ENCODE data around the gene BMP5. TPM values are rescaled to one million over a fixed set of nuclear protein-coding genes. Genes with fewer than 3 reads are reported as not detected.

Gene BMP5
- total RNA-seq, 1 experiment from 2014 or later = not detected

GRCh38 chr6:55818482-55818881, 56.9 kb downstream of the BMP5 start:
- Histone ChIP-seq H3K9ac (ENCODE audit: low read length) (no peak overlapping the region), H3K4me1 (ENCODE audit: low read length) (no peaks in the 10 kb centered on the region), H4K20me1 (ENCODE audit: insufficient read depth, low read depth, low read length) (no peaks in the 10 kb centered on the region), H3K4me3 (ENCODE audit: low read length) (no peak overlapping the region), H3K79me2 (ENCODE audit: low read length) (no peaks in the 10 kb centered on the region), H2AFZ (ENCODE audit: low read length) (no peak overlapping the region), H3K27ac (ENCODE audit: low read length) (no peak overlapping the region), H3K4me2 (ENCODE audit: low read depth, low read length, poor library complexity, severe bottlenecking) (no peak overlapping the region), H3K9me2 (replicated peaks; ENCODE audit: insufficient read depth, low read length) (no peaks in the 10 kb centered on the region), H3K27me3 (ENCODE audit: low read length) (no peaks in the 10 kb centered on the region), H3K9me3 (ENCODE audit: low read length) (no peaks in the 10 kb centered on the region), H3K36me3 (ENCODE audit: insufficient read depth, low read length) (no peaks in the 10 kb centered on the region)
- no peak for DNase-seq

- H3K36me3 ChIP-seq (ENCODE audit: insufficient read depth, low read length) = no peaks in the 10 kb centered on the region
- H3K27ac ChIP-seq (ENCODE audit: low read length) = no peak overlapping the region
- H3K9me2 ChIP-seq (replicated peaks; ENCODE audit: insufficient read depth, low read length) = no peaks in the 10 kb centered on the region
- no peaks in the 10 kb centered on the region for H4K20me1 ChIP-seq (ENCODE audit: insufficient read depth, low read depth, low read length)
- H3K9me3 ChIP-seq (ENCODE audit: low read length) = no peaks in the 10 kb centered on the region
- H3K9ac ChIP-seq (ENCODE audit: low read length) = no peak overlapping the region
- H3K27me3 ChIP-seq (ENCODE audit: low read length) = no peaks in the 10 kb centered on the region; the same call in 1 of the 2 replicates
- no peaks in the 10 kb centered on the region for H3K79me2 ChIP-seq (ENCODE audit: low read length)
- H3K4me2 ChIP-seq (ENCODE audit: low read depth, low read length, poor library complexity, severe bottlenecking) = no peak overlapping the region
- H3K4me3 ChIP-seq (ENCODE audit: low read length) = no peak overlapping the region
- no peak overlapping the region for H2AFZ ChIP-seq (ENCODE audit: low read length)
- H3K4me1 ChIP-seq (ENCODE audit: low read length) = no peaks in the 10 kb centered on the region
- no peak for DNase-seq
Observed at GRCh38 chr6:55812509-55812908, 62.9 kb downstream of the BMP5 start.

- H2AFZ ChIP-seq (ENCODE audit: low read length) = no peak overlapping the region
- H3K9me2 ChIP-seq (replicated peaks; ENCODE audit: insufficient read depth, low read length) = no peaks in the 10 kb centered on the region
- no peaks in the 10 kb centered on the region for H3K4me1 ChIP-seq (ENCODE audit: low read length)
- H3K4me2 ChIP-seq (ENCODE audit: low read depth, low read length, poor library complexity, severe bottlenecking) = no peak overlapping the region
- no peak overlapping the region for H3K27ac ChIP-seq (ENCODE audit: low read length)
- no peak overlapping the region for H3K4me3 ChIP-seq (ENCODE audit: low read length)
- H4K20me1 ChIP-seq (ENCODE audit: insufficient read depth, low read depth, low read length) = no peaks in the 10 kb centered on the region
- H3K27me3 ChIP-seq (ENCODE audit: low read length) = no peaks in the 10 kb centered on the region; the same call in 1 of the 2 replicates
- no peak for DNase-seq
- no peaks in the 10 kb centered on the region for H3K79me2 ChIP-seq (ENCODE audit: low read length)
- H3K9me3 ChIP-seq (ENCODE audit: low read length) = no peaks in the 10 kb centered on the region
- no peak overlapping the region for H3K9ac ChIP-seq (ENCODE audit: low read length)
- no peaks in the 10 kb centered on the region for H3K36me3 ChIP-seq (ENCODE audit: insufficient read depth, low read length)
Observed at GRCh38 chr6:55811074-55811473, 64.3 kb downstream of the BMP5 start.

GRCh38 chr6:55802259-55802658, 73.1 kb downstream of the BMP5 start:
- no peak overlapping the region for H3K4me2 ChIP-seq (ENCODE audit: low read depth, low read length, poor library complexity, severe bottlenecking)
- no peaks in the 10 kb centered on the region for H4K20me1 ChIP-seq (ENCODE audit: insufficient read depth, low read depth, low read length)
- H3K36me3 ChIP-seq (ENCODE audit: insufficient read depth, low read length) = no peaks in the 10 kb centered on the region
- no peak for DNase-seq
- no peaks in the 10 kb centered on the region for H3K9me2 ChIP-seq (replicated peaks; ENCODE audit: insufficient read depth, low read length)
- H3K27me3 ChIP-seq (ENCODE audit: low read length) = no peaks in the 10 kb centered on the region
- H3K27ac ChIP-seq (ENCODE audit: low read length) = no peak overlapping the region
- H2AFZ ChIP-seq (ENCODE audit: low read length) = no peak overlapping the region
- H3K4me3 ChIP-seq (ENCODE audit: low read length) = no peak overlapping the region
- H3K79me2 ChIP-seq (ENCODE audit: low read length) = no peaks in the 10 kb centered on the region
- H3K4me1 ChIP-seq (ENCODE audit: low read length) = no peaks in the 10 kb centered on the region
- no peak overlapping the region for H3K9ac ChIP-seq (ENCODE audit: low read length)
- no peaks in the 10 kb centered on the region for H3K9me3 ChIP-seq (ENCODE audit: low read length)

- H3K4me3 ChIP-seq (ENCODE audit: low read length) = no peak overlapping the region
- H3K79me2 ChIP-seq (ENCODE audit: low read length) = no peaks in the 10 kb centered on the region
Observed at GRCh38 chr6:55798571-55798970, 76.8 kb downstream of the BMP5 start.

GRCh38 chr6:55794136-55794812, 81.1 kb downstream of the BMP5 start:
- H3K9me2 ChIP-seq (replicated peaks; ENCODE audit: insufficient read depth, low read length) = no peaks in the 10 kb centered on the region
- no peaks in the 10 kb centered on the region for H3K4me1 ChIP-seq (ENCODE audit: low read length)
- DNase-seq = no peak
- no peaks in the 10 kb centered on the region for H3K9me3 ChIP-seq (ENCODE audit: low read length)
- no peak overlapping the region for H3K9ac ChIP-seq (ENCODE audit: low read length)
- no peak overlapping the region for H2AFZ ChIP-seq (ENCODE audit: low read length)
- H3K4me2 ChIP-seq (ENCODE audit: low read depth, low read length, poor library complexity, severe bottlenecking) = no peak overlapping the region
- no peaks in the 10 kb centered on the region for H3K36me3 ChIP-seq (ENCODE audit: insufficient read depth, low read length)
- no peaks in the 10 kb centered on the region for H4K20me1 ChIP-seq (ENCODE audit: insufficient read depth, low read depth, low read length)
- H3K4me3 ChIP-seq (ENCODE audit: low read length) = no peak overlapping the region
- no peaks in the 10 kb centered on the region for H3K79me2 ChIP-seq (ENCODE audit: low read length)
- H3K27me3 ChIP-seq (ENCODE audit: low read length) = no peaks in the 10 kb centered on the region
- H3K27ac ChIP-seq (ENCODE audit: low read length) = no peak overlapping the region

More at GRCh38 chr6:55798571-55798970, 76.8 kb downstream of the BMP5 start:
- no peaks in the 10 kb centered on the region for H3K4me1 ChIP-seq (ENCODE audit: low read length)
- no peaks in the 10 kb centered on the region for H3K27me3 ChIP-seq (ENCODE audit: low read length)
- H3K27ac ChIP-seq (ENCODE audit: low read length) = no peak overlapping the region
- no peaks in the 10 kb centered on the region for H4K20me1 ChIP-seq (ENCODE audit: insufficient read depth, low read depth, low read length)
- no peak overlapping the region for H2AFZ ChIP-seq (ENCODE audit: low read length)
- no peaks in the 10 kb centered on the region for H3K9me3 ChIP-seq (ENCODE audit: low read length)
- H3K9ac ChIP-seq (ENCODE audit: low read length) = no peak overlapping the region
- H3K36me3 ChIP-seq (ENCODE audit: insufficient read depth, low read length) = no peaks in the 10 kb centered on the region
- H3K9me2 ChIP-seq (replicated peaks; ENCODE audit: insufficient read depth, low read length) = no peaks in the 10 kb centered on the region
- no peak for DNase-seq
- H3K4me2 ChIP-seq (ENCODE audit: low read depth, low read length, poor library complexity, severe bottlenecking) = no peak overlapping the region

- no peaks in the 10 kb centered on the region for H3K79me2 ChIP-seq (ENCODE audit: low read length)
- H3K27me3 ChIP-seq (ENCODE audit: low read length) = peaks cover 3% of the 10 kb centered on the region; the same call in 1 of the 2 replicates
- no peak overlapping the region for H3K4me2 ChIP-seq (ENCODE audit: low read depth, low read length, poor library complexity, severe bottlenecking)
- H3K36me3 ChIP-seq (ENCODE audit: insufficient read depth, low read length) = no peaks in the 10 kb centered on the region
- H3K9me2 ChIP-seq (replicated peaks; ENCODE audit: insufficient read depth, low read length) = no peaks in the 10 kb centered on the region
- H3K9ac ChIP-seq (ENCODE audit: low read length) = no peak overlapping the region
- H3K4me1 ChIP-seq (ENCODE audit: low read length) = no peaks in the 10 kb centered on the region
- DNase-seq = no peak
- H2AFZ ChIP-seq (ENCODE audit: low read length) = no peak overlapping the region
- H3K27ac ChIP-seq (ENCODE audit: low read length) = no peak overlapping the region
- no peaks in the 10 kb centered on the region for H4K20me1 ChIP-seq (ENCODE audit: insufficient read depth, low read depth, low read length)
- no peaks in the 10 kb centered on the region for H3K9me3 ChIP-seq (ENCODE audit: low read length)
- H3K4me3 ChIP-seq (ENCODE audit: low read length) = no peak overlapping the region
Observed at GRCh38 chr6:55785273-55785672, 90.1 kb downstream of the BMP5 start.

GRCh38 chr6:55782275-55782674, 93.1 kb downstream of the BMP5 start:
- H3K4me1 ChIP-seq (ENCODE audit: low read length) = no peaks in the 10 kb centered on the region
- no peak overlapping the region for H3K4me2 ChIP-seq (ENCODE audit: low read depth, low read length, poor library complexity, severe bottlenecking)
- no peak overlapping the region for H3K9ac ChIP-seq (ENCODE audit: low read length)
- no peak overlapping the region for H2AFZ ChIP-seq (ENCODE audit: low read length)
- no peaks in the 10 kb centered on the region for H3K27me3 ChIP-seq (ENCODE audit: low read length)
- H3K9me3 ChIP-seq (ENCODE audit: low read length) = no peaks in the 10 kb centered on the region
- H4K20me1 ChIP-seq (ENCODE audit: insufficient read depth, low read depth, low read length) = no peaks in the 10 kb centered on the region
- H3K27ac ChIP-seq (ENCODE audit: low read length) = no peak overlapping the region
- no peak overlapping the region for H3K4me3 ChIP-seq (ENCODE audit: low read length)
- DNase-seq = no peak
- no peaks in the 10 kb centered on the region for H3K79me2 ChIP-seq (ENCODE audit: low read length)
- H3K9me2 ChIP-seq (replicated peaks; ENCODE audit: insufficient read depth, low read length) = no peaks in the 10 kb centered on the region
- H3K36me3 ChIP-seq (ENCODE audit: insufficient read depth, low read length) = no peaks in the 10 kb centered on the region
